NB4 (cell line): ENCODE measurements around the gene SYNJ1.
"Not testable (repeated sequence)": the region's sequence is repeated elsewhere in the genome, so short reads cannot be mapped to it uniquely, and the experiment has no call there.

ENCODE experiments used
- DNase-seq: peaks from one replicate; pipeline ENCODE4 v3.0.0; 2010; ENCODE audit warnings: low read depth
- H3K4me3 ChIP-seq: one replicate; pipeline ENCODE4 v1.5.1; 2011; ENCODE audit warnings: mild to moderate bottlenecking, low read depth, low read length, moderate library complexity
- CTCF ChIP-seq: IDR thresholded peaks from one replicate; pipeline ENCODE4 v1.5.1; 2012; ENCODE audit warnings: low read depth, low read length
- MAX ChIP-seq: IDR thresholded peaks from 2 replicates; pipeline ENCODE4 v1.6.1; 2011; ENCODE audit warnings: low read depth, low read length
- MYC ChIP-seq: IDR thresholded peaks from 2 replicates; pipeline ENCODE4 v1.6.1; 2011; ENCODE audit warnings: low read depth, low read length
- POLR2A ChIP-seq: IDR thresholded peaks from 2 replicates; pipeline ENCODE4 v1.6.1; 2011; ENCODE audit warnings: mild to moderate bottlenecking; ENCODE audit not compliant: insufficient read length; ENCODE audit errors: extremely low read depth

The SYNJ1 gene

GRCh38 chr21:32742396-32742795 lies 14.6 kb upstream of the SYNJ1 start:
- no peak for TF ChIP-seq CTCF
- TF ChIP-seq MYC = no peak
- TF ChIP-seq MAX = no peak
- TF ChIP-seq POLR2A = no peak
- DNase-seq = no peak
- no peak overlapping the region for H3K4me3 ChIP-seq

GRCh38 chr21:32741336-32741735 lies 13.5 kb upstream of the SYNJ1 start:
- no peak overlapping the region for H3K4me3 ChIP-seq
- TF ChIP-seq MAX = no peak
- no peak for DNase-seq

GRCh38 chr21:32739946-32740345 lies 12.1 kb upstream of the SYNJ1 start:
- TF ChIP-seq MAX (no peak), POLR2A (no peak), CTCF (no peak), MYC (no peak)
- no peak for DNase-seq
- H3K4me3 ChIP-seq = no peak overlapping the region

GRCh38 chr21:32736083-32736482 lies 8.3 kb upstream of the SYNJ1 start:
- not testable (repeated sequence) for DNase-seq, H3K4me3 ChIP-seq

GRCh38 chr21:32735524-32735923 lies 7.7 kb upstream of the SYNJ1 start:
- TF ChIP-seq MAX (no peak), POLR2A (no peak), CTCF (no peak), MYC (no peak)
- no peak for DNase-seq
- H3K4me3 ChIP-seq = no peak overlapping the region

GRCh38 chr21:32733990-32734613 lies 6.3 kb upstream of the SYNJ1 start:
- TF ChIP-seq MAX = no peak
- TF ChIP-seq CTCF = no peak
- TF ChIP-seq MYC = no peak
- no peak for TF ChIP-seq POLR2A
- DNase-seq = no peak
- H3K4me3 ChIP-seq = no peak overlapping the region

- no peak for DNase-seq
- TF ChIP-seq POLR2A = no peak
- TF ChIP-seq MYC = no peak
- TF ChIP-seq CTCF = no peak
- TF ChIP-seq MAX = no peak
- H3K4me3 ChIP-seq = no peak overlapping the region
Observed at GRCh38 chr21:32733356-32733755, 5.5 kb upstream of the SYNJ1 start.
